GM21515 (cell line): ENCODE results near the gene NFIA.

Experiments used
- ATAC-seq: cut with Tn5 transposase; IDR thresholded peaks from one replicate; pipeline ENCODE4 v1.9.1; 2021; ENCODE audit not compliant: unreplicated experiment

NFIA gene

DNA sequence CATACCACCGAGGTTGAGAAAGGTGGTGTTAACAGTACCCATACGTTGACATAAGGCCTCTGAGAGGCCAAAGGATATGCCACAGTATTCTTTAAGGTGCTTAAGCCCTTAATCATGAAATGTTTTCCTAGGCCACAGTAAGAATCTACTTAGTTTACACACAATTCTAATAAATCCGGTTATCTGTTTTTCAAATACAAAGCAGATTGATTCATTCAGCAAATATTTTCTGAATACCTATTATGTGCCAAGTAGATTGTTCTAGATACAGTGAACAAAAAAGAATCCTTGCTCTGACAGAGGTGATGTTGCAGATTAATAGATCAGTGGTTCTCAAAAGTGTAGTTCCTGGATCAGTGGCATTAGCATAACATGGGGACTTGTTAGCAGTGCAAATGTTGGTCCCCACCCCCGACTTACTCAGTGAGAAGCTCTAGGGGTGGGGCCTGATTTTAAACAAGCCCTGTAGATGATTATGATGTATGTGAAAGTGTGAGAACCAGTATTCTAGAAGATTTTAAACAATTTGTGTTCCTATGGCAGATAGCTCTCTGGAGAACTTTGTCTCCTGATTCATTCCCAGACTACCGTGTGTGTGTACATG lies 61.6 kb downstream of the NFIA start:
- ATAC-seq = no peak

DNA sequence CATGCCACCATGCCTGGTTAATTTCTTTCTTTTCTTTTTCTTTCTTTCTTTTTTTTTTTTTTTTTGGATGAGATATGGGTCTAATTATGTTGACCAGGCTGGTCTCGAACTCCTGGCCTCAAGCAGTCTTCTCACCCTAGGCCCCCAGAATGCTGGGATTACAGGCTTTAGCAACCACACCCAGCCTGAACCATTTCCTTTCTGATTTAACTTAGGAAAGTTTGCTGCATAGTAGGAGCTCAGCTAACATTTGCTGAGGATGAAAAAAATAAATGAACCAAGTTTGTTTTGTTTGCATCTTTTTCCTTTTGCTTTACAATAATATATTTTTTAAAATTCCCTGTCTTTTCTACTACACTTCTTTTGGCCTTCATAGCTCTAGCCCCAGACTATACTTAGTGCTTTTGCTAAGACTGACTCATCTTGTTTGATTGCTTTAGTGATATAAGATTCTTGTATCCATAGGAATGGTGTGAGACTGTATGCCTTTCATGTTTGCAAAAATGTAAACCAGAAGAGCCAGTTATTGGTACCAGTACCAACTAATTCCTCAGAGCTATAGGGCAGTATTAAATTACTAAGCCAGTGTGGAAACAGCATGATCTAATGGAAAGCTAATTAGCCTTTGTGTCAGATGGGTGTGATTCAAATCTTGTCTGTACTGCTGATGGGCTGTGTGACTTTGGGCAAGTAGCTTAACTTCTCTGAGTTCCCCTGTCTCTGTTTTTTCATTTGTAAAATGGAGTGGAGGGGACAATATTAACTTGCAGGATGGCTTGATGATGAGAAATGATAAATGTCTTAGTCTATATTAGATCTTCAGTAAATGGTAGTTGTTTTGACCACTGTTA lies 66.9 kb downstream of the NFIA start:
- ATAC-seq = no peak

DNA sequence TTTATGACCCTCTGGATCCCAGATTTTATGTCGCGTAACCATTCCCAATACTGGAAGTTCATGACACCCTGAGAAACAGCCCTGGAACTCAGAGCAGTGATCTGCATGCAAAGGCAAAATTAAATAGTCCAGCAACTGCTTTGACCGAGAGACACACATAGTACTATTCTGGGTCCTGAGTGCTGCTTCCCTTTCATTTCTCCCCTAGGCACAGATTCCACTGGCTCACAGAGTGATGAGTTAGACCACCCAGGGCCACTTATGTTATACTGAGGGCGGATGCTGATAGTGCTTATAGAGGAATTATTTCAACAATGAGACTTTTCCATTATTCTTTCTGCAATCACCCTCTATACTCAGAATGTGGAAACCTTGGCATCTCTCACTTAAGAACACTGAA lies 69.2 kb downstream of the NFIA start:
- no peak for ATAC-seq

DNA sequence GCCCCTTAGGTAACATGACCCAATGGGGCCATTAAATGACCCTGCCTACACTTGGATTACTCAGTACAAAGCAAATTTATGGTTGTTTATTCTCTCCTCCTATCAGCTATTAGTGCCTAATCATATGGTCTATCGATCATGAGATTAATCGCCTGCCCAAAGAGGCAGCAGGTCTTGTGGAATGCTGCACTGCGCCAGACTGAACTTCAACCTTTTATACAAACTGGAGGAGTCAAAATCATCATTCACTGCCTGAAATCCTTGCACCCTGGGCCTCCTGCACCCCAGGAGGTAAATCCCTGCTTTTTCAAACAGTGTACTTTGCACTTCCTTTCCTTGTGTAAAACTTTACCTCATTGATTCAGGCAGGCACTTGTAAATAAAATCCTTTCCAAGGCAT lies 69.7 kb downstream of the NFIA start:
- no peak for ATAC-seq

DNA sequence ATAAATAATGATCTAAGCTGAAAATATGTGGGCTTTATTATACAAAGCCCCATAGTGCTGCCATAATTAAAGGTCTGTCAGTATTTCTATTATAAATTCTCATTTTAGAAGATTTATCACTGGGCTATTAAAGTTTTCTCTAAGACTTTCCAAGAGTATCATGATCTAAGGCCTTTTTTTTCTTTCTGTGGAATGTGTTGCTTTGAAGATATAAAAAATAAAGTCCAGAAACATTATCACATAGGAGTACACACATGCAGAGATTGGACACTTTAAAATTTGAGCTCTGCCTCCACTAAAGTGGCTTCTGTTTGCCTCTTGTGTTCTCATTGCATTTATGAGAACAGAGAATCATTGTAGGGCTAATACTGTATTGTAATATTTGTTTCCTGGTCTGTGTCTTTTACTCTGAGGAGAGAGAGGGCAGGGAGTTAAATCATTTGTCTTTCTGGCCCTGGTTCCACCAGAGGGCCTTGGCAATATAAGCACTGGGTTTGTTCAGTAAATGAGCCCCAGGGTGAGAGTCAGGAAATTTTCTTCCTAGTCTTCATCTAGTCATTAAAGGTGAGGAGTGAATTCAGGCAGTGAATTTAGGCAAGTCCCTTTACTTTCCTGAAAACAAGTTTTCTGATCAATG lies 70.2 kb downstream of the NFIA start:
- ATAC-seq = no peak

DNA sequence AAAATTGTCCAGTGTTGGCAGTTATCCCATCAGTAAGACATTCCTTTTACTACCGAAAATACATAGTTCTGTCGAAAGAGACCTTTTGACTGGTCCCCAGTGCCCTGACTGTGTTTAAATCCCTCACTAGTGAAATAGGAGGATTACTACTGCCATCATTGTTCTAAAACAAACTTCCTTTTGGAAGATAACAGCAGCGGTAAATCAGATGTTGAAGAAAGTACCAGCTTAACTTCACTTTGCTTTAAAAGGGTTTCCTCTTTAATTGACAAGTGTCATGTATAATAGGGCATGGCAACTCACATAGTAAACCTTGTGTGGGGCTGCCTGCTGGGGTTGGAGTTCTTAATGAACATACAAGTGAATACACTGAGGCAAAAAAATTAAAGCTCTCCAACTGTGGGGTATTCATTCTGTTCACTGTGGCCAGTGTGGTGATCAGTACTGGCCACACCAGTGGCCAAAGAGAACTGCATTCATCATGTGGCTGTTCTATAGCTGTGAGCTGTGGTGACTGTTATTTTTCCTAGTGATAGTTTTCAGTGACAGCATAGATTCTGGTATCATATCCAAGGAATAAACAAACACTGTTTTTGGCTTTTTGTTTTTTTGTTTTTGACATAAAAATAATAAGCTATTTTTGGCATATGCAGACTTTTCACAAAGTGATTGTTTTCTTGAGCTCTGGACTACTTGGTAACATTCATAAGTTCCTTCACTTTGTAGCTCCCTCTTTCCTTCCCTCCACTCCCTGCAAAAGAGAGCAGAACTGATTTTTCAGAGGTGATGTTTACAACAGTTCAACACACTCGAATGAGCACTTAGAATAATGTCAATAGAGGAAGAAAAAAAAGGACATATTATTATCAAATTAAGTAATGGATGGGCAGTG lies 74.5 kb downstream of the NFIA start:
- no peak for ATAC-seq

DNA sequence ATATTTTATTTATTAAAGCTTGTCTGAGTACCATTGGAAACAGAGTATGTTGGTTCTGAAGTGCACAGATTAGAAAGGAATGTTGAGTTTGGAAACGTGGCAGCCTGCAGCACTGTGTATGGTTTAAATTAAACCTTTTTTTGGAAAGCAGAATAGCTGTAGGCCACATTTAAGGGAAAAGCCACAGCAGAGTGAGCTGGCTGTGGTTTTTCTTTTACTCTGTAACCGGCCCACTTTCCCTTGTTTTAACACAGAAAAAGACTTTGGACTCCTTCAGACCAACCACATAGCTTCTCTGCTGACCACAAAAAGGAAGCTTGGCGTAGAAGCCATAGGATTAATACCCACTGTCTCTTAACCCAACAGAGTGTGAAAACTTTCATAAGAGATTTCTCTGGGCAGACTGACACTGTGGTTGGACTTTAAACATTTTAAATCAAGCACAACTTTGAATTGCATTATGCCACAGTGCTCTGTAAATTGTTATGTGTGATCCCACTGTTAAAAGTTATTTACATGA lies 75.2 kb downstream of the NFIA start:
- no peak for ATAC-seq

DNA sequence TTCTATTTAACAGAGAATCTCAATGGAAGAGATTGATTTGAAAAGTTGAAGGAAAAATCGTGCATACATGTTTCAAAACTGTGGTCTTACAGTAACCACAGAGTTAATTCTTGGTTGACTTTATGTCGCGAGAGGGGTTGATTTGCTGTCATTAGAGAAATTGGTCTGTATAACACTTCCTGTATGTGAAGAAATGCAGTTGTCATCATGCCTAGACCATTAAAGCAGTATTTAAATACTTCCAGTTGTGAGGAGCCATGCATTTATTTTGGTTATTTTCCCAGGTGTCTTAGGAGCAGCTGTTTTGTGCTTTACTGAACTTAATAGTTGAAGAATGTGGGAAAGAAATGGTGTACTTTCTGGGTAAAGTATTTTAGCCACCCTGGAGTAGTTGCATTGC lies 76.2 kb downstream of the NFIA start:
- no peak for ATAC-seq

DNA sequence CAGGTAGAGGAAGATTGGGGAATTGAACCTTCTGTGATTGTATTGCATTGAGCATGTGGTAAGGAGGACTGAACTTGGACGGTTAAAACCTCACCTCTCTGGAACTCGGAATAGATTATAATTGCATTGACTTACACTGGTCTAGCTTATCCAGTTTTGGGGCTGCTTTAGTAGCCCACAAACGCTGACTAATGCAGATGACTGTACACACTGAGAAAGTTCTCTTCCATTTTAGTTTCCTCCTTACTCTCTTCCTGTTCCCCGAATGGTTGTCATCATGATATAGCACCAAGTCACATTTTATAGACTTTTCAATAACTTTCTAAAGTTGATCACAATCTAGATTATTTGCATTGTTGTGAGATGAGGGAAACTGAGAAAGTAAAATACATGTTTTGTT lies 78.2 kb downstream of the NFIA start:
- no peak for ATAC-seq

DNA sequence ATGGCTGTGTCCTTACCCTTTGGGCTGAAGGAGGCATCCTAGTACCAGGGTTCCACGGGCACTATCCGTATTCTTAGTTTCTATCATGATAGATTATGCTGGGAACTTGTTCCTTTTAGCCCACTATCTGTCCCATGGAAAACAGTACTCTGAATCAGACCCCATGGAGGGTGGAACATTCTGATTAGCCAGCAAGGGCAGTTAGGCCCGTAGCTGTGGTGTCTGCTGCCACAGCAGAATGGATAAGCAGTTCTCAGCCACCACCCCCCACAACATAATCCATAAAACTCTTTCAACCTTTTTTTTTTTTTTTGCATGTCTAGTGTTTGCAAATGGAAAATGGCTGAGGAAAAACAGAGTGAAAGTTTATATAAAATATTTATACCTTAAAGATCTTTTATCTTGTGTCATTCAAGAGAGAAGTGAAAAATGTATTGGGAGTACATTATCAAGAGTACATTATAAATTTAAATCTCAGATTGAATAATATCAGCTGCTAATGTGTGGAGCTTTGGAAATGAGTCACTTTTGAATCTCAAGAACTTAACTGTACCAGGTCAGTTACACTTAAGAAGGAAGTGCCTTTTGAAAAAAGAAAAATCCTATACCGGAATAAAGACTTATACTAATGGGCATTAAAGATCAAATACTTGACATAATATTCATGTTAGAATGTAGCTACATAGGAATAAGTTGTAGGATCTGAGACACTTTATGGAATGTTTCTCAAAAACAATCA lies 80.3 kb downstream of the NFIA start:
- no peak for ATAC-seq

DNA sequence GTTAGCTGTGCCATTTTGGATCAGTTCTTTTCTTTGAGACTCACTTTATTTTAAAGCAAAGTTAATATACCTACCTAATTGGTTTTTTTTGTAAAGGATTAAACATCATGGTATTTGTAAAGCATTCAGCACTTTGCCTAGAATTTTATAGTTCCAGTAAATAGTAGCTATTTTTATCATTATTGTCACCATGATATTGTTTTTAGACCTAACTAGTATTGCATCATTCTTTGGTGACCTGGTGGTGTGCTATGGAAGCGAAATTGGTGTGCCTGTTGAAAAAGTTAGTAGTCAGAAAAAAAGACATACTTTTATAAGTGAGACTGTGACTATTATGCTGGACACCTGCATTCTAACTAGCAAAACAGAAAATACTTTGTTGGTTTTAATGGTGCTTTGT lies 81.0 kb downstream of the NFIA start:
- ATAC-seq = no peak

DNA sequence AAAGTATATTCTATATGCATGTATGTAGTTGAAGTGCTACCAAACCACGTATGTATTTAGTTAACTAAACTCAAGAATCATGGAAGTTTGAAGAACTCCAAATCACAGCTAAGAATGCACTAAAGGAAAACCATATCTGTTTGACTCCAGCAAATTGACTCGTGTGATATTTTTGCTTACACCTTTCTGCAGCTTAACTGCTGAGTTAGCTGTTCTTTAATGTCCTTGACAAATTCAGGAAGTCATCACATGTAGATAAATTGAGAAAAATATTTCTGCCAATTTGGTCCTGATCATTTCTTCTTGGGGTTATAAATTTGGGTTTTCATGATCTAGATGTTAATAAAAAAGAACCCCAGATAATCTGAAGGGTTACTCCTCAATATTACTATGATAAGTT lies 83.0 kb downstream of the NFIA start:
- ATAC-seq = no peak

DNA sequence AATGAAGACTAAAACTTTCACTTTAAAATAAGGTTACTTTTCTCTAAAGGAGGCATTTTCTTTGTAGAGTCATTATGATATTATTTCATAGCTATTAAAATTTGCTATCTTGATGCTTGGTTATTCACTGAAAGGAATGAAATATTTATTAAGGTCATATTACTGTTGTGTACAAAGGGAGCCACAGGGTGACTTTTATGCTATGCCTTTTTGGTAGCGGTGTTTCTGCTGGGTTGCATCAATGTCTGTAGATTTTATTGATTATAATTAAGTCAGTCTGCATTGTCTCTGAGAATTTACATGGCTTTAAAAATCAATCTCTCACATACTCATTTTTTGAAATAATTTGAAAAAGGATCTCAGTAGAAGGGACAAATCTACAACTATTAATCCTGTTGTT lies 84.9 kb downstream of the NFIA start:
- no peak for ATAC-seq

DNA sequence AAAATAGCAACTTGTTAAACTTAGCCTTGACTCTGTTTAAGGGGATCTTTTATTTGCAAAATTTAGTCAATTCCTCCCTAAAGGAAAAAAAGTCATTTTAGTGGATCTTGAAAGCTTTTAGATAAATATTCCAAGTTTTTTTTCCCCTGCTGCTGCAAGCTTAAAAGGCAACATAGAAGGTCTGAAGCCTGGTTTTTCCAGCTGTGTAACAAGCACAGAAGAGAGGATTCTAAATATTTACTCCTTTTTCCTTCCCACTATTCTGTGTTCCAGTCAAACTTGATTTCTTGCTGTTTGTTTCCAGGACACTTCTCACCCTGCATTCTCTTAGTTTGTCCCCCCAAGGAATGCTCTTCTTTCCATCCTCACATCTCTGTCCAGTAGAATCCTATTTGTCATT lies 86.7 kb downstream of the NFIA start:
- ATAC-seq = no peak

DNA sequence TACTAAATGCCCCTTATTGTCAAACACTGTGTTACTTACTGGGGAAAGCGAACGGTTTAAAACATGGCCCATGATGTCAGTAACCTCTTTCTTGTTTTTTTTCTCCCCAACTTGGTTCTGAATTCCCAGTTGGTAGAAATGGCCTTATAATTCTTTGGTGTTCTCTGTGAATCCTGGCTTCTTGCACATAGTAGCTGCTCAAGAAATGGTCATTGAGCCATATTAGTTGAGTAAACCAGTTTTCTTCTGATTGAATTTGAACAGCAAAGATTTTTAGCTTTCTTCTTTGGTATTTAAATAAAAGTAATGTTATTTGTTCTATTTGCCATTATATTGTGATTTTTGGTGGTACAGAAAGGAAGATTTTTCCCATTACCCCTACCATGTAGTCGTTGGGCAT lies 87.3 kb downstream of the NFIA start:
- ATAC-seq = no peak

DNA sequence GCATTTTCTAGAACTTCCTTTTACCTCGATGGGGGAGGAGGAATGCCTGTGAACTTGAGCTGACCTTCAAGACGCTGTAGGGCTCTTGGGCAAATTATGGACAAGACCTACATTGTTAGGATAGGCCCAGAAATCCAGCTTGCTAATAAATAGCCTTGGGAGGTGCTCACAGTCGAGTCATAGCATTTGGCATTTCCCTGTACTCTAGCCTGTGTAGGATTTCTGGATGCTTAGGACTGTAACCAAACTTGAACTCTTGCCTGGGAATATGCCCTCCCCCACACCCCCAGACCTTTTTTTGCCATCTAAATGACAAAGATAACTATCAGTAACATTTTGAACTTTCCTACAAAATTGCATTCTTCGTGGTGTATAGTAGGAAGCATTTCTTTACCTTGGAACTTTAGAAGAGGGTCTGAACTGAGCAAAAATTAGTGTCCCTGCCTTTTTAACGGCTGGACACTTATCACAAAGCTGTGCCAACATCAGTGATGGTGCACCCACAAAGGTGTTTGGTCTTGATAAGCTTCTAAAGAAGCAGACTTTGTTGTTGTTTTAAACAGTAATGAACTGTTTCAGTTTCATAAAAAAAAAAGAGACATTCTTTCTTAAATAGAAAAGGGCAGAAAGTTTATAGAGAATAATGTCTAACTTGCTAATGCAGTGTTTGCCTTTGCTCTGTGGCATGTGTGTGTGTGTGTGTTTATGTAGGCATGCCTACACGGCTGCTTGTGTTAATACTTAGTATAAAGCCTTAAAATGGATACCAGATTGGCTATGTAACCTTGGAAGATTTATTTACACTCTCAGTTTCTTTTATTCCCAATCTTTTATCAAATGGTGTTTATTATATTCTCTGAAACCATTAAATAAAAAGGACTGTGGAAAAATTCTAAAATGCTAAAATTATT lies 88.2 kb downstream of the NFIA start:
- no peak for ATAC-seq

DNA sequence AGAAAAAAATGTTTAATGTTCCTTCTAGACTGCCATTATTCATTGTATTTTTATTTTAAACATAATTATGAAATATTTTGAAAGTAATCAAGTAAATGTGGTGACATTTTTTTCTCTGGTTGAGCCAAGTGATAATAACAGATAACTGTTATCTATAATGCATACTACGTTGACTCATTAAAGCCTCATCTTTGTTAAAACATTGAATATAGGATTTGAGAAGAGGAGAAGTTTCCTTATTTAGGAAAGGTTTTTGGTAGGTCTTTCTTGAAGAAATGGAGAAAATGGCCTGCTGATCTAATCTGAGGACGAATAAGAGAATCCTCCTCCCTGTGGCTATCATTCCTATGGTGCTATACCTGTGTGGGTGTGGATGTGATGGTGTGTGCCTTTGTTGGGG lies 89.0 kb downstream of the NFIA start:
- ATAC-seq = no peak

DNA sequence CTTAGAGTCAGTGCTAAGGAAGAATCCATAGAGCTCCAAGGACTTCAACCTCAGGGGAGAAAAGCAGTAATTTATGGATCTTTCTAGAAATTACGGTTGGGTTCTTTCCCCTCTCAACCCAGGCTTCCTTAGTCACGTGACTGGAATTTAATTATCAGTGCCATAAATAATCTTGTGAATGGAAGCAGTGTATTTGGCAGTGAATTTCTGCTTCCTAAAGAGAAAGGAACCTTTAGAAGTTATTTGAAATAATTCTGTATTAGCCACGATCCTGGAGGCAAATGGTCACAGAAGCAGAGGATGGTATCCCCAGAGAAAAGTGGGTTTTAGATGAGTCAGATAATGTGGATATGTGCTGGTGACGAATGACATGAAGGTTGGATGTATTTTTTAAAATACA lies 89.6 kb downstream of the NFIA start:
- no peak for ATAC-seq

DNA sequence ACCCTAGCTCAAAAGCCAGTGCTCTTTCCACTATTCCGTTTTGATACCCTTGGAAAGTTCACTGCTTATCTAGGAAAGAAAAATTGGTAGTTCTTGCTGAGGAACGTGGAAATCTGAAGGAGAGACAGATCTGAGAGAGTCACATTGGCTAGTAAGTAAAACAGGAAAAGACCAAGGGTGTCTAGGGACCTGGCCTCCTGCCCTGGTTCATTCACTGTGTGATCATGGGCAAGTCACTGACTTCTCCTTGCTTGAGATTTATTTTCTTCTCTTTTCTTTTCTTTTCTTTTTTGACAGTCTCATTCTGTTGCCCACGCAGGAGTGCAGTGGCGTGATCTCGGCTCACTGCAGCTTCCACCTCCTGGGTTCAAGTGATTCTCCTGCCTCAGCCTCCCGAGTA lies 90.8 kb downstream of the NFIA start:
- ATAC-seq = no peak
